Skeletal muscle satellite cell (primary cell): ENCODE data around the gene MRPS17. TPM values are rescaled to one million over a fixed set of nuclear protein-coding genes. Genes with fewer than 3 reads are reported as not detected.
A peak's percentile ranks its signal among the peaks of the same experiment; 100 is the strongest.
"Not testable (repeated sequence)": the region's sequence is repeated elsewhere in the genome, so short reads cannot be mapped to it uniquely, and the experiment has no call there.

Experiments used
- H3K27me3 ChIP-seq: 2 replicates; pipeline ENCODE4 v1.7.0; 2013; ENCODE audit warnings: low read length; ENCODE audit not compliant: control insufficient read depth, insufficient read depth
- H3K36me3 ChIP-seq: 2 replicates; pipeline ENCODE4 v1.7.0; 2013; ENCODE audit warnings: mild to moderate bottlenecking, control low read depth, low read length; ENCODE audit not compliant: insufficient read depth
- H3K4me1 ChIP-seq: 2 replicates; pipeline ENCODE4 v1.7.0; 2013; ENCODE audit warnings: low read length; ENCODE audit not compliant: control insufficient read depth, insufficient read depth
- H3K4me2 ChIP-seq: 2 replicates; pipeline ENCODE4 v1.7.0; 2013; ENCODE audit warnings: mild to moderate bottlenecking, low read length
- H3K4me3 ChIP-seq: 2 replicates; pipeline ENCODE4 v1.7.0; 2013; ENCODE audit warnings: low read length
- H3K9ac ChIP-seq: 2 replicates; pipeline ENCODE4 v1.7.0; 2013; ENCODE audit warnings: mild to moderate bottlenecking, low read depth, low read length, moderate library complexity
- H3K9me3 ChIP-seq: replicated peaks from 2 replicates; pipeline ENCODE4 v1.7.0; 2013; ENCODE audit warnings: mild to moderate bottlenecking, control low read depth, low read length
- total RNA-seq: library from RNA; depleted of rRNA; stranded (reverse); fragments of >200 nt; gene quantifications from 2 replicates; pipeline ENCODE4 v1.2.3, GENCODE V29; 2012; rRNA removed

The MRPS17 gene
- total RNA-seq = 14.7 and 16.4 TPM in 2 replicates

DNA sequence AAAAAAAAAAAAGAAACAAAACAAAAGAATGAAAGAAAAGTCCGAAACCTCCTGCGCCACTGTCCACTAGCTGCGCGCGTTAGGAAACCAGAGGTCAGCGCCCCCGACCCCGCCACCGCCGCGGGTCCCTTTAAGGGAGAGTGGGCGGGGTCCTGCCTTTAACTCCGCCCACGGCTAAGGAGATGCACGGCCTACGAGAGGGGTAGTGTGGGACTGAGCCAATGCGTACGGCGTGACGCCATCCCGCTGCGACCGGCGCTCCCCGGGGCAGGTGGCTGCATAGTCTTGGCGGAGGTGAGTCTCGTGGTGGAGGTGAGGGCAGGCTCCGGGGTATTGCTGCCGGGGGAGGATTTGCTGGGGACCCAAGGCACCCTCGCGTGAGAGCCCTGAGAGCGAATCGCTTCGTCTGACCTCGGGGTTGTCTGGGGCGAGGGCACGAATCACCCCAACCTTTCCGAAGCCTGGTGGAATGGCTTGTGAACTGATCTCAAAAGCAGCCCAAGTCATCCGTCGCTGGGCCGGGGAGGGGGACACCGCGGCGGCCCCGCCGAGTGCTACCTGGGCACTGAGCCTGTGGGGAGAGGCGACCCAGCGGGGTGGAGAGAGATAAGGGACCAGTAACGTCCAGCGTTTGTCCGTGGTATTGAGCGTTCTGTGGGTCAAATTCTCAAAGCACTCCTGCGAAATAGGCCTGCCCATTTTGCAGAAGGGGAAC is at the start of gene MRPS17:
TSS of gene MRPS17 (plus strand) at position 241 of the 715 bp plus-strand sequence. CDS start 1,319 bp downstream, outside the sequence.
- Histone ChIP-seq H3K4me1 (no peaks in the 10 kb centered on the region), H3K4me3 (peak within 1 kb of the TSS; percentile 81), H3K27me3 (no peaks in the 10 kb centered on the region)

DNA sequence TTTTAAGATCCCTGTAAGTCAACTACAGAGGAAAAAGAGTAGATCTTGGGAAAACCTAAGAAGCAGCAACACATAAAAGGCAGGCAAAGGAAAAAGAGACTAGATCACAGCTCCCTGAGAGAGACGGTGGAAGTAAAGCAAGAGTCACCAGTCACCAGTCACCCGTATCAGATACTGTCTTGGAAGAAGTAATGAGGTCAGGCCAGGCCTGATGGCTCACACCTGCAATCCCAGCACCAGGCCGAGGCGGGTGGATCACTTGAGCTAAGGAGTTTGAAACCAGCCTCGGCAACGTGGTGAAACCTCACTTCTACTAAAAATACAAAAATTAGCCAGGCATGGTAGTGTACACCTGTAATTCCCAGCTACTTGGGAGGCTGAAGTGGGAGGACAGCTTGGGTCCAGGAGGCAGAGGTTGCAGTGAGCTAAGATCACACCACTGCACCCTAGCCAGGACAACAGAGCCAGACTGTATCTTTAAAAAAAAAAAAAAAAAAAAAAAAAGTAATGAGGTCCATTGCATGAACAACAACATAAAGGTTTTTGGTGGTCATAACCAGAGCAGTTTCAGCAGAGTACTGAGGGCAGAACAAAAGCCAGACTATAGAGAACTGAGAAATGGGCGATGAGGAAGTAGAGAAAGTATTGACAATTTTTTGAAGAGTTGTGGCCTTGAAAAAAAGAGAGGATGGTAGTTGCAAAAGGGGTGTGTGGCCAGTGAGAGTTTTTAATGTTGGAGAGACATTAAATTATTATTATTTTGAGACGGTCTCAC is 47.5 kb upstream of the MRPS17 start:
- no peaks in the 10 kb centered on the region for H3K4me1 ChIP-seq
- H3K36me3 ChIP-seq = no peaks in the 10 kb centered on the region
- H3K27me3 ChIP-seq = no peaks in the 10 kb centered on the region
- H3K4me2 ChIP-seq = no peak overlapping the region
- H3K9ac ChIP-seq = no peak overlapping the region
- no peaks in the 10 kb centered on the region for H3K9me3 ChIP-seq
- no peak overlapping the region for H3K4me3 ChIP-seq

More for the DNA sequence above, at the start of gene MRPS17:
- Histone ChIP-seq H3K36me3 (peaks cover 15% of the 10 kb centered on the region), H3K9ac (peak within 1 kb of the TSS; percentile 88), H3K4me2 (peak within 1 kb of the TSS; percentile 92), H3K9me3 (no peaks in the 10 kb centered on the region)

DNA sequence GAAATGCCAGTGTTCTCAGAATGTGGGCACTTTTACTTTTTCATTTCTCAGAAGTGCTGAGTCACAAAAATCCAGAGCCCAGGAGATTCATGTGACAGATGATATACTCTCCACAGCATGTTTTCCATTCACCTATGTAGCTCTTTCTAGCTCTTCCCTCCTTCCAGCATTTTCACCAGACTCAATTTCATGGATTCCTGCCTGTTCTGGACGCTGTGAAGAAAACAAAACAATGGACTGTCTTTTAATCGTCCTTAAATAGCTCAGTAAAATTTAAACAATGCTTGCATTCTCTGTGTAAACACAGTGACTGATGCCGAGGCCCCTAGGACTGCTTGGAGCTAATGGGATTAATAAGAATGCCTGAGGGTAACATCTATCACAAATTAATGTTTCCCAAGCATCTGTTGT is 38.9 kb upstream of the MRPS17 start:
- H3K36me3 ChIP-seq = no peaks in the 10 kb centered on the region
- no peaks in the 10 kb centered on the region for H3K9me3 ChIP-seq
- H3K4me1 ChIP-seq = no peaks in the 10 kb centered on the region
- no peak overlapping the region for H3K4me3 ChIP-seq
- no peak overlapping the region for H3K9ac ChIP-seq
- H3K4me2 ChIP-seq = no peak overlapping the region
- no peaks in the 10 kb centered on the region for H3K27me3 ChIP-seq

DNA sequence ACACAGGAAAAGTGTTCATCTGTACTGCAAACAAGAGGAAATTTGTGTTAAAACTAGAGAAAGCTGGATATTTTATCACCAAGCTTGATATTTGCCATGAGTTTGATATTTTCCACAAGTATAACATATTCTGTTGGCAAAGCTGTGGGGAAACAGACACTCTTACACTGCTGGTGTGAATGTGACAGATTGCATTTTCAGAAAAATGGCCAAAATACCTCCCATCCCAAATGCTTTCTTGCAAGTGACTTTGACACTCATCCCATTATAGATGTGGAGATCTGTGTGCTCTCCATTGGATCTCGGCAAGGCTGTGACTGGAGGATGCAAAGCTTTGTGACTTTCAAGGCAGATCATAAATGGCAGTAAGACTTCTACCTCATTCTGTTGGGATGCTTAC is 33.9 kb upstream of the MRPS17 start:
- Histone ChIP-seq H3K4me2 (no peak overlapping the region), H3K4me1 (no peaks in the 10 kb centered on the region), H3K36me3 (no peaks in the 10 kb centered on the region), H3K9ac (no peak overlapping the region), H3K27me3 (no peaks in the 10 kb centered on the region), H3K4me3 (no peak overlapping the region), H3K9me3 (no peaks in the 10 kb centered on the region)

DNA sequence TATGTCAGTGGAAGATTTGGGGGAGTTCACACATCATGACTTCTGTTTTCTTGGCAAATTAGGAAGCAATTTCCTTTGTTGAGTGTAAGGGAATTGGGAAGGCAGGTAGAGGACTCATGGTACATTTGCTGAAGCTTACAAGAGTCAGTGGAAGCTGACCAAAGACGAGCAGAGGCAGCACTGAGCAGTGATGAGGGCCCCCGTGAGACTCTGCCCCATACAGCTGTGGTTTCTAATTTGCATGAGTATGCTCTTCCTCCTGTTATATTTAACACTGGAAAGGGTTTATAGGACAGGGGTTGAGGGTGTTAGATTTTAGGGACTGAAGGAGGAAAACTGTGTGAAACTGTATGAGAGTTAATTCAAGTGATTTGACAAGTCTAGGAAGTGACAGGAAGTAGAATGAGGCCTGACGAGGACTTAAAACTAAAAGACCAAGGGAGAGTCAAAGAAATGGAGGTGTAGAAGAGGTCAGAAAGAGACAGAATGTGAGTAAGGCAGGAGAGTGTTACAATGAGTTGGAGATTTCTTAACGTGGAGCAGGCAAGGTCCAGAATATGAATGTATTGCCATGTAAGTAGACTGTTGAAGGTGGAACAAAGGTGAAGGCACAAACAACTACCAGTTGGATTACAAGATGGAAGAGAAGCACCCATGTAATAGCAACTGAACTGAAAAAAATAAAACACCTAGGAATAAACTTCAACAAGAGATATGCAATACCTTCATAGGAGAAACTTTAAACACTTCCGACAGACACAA is 23.5 kb upstream of the MRPS17 start:
- Histone ChIP-seq H3K4me2 (no peak overlapping the region), H3K9me3 (no peaks in the 10 kb centered on the region), H3K4me3 (no peak overlapping the region), H3K9ac (no peak overlapping the region), H3K4me1 (no peaks in the 10 kb centered on the region), H3K27me3 (no peaks in the 10 kb centered on the region), H3K36me3 (no peaks in the 10 kb centered on the region)

DNA sequence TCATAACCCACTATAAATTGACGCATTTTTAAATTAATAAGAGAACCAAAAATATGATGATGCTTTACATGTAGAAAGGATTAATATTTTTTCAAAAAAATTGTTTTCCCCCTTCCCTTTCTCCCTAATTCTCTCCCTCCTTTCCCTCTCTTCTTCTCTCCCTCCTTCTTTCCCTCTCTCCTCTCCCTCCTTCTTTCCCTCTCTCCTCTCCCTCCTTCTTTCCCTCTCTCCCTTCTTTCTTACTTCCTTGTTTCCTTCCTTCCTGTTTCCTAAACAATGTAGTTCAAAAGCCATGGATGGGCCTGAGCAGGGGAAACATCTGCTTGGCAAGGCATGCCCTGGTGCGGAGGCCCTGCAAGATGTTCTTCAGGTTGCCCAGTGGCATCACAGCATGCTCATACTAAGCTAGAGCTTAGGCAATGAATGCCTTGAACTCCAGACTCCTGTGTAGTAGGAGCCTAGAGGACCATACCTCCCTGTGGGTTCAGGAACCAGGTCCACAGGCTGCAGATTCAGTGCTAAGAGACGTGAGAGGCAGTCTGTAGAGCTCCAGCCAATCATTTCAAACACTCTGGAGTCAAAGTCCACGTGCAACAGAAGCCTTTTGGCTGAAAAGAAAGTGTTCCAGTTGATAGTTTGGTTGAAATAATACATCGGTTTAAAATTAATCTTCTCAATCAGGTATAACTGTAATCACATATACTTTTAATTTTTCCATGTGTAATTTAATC is 20.1 kb upstream of the MRPS17 start:
- Histone ChIP-seq H3K36me3 (no peaks in the 10 kb centered on the region), H3K27me3 (no peaks in the 10 kb centered on the region), H3K4me3 (no peak overlapping the region), H3K4me2 (no peak overlapping the region), H3K4me1 (no peaks in the 10 kb centered on the region), H3K9ac (no peak overlapping the region), H3K9me3 (peaks cover 3% of the 10 kb centered on the region)

DNA sequence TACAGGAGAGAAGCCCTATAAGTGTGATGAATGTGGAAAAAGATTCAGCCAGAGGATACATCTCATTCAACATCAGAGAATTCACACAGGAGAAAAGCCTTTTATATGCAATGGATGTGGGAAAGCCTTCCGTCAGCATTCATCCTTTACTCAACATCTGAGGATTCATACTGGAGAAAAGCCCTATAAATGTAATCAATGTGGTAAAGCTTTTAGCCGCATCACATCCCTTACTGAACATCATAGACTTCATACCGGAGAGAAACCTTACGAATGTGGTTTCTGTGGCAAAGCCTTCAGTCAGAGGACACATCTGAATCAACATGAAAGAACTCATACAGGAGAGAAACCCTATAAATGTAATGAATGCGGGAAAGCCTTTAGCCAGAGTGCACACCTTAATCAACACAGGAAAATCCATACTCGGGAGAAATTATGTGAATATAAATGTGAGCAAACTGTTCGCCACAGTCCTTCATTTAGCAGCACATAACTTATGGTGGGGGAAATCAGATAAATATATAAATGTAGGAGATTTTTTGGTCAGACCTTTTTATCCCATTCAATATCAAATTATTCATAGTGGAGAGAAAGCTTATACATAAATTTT is 12.1 kb upstream of the MRPS17 start:
- Histone ChIP-seq H3K27me3 (no peaks in the 10 kb centered on the region), H3K4me1 (no peaks in the 10 kb centered on the region), H3K36me3 (no peaks in the 10 kb centered on the region), H3K9ac (no peak overlapping the region), H3K4me2 (no peak overlapping the region), H3K4me3 (no peak overlapping the region), H3K9me3 (peaks cover 15% of the 10 kb centered on the region)

DNA sequence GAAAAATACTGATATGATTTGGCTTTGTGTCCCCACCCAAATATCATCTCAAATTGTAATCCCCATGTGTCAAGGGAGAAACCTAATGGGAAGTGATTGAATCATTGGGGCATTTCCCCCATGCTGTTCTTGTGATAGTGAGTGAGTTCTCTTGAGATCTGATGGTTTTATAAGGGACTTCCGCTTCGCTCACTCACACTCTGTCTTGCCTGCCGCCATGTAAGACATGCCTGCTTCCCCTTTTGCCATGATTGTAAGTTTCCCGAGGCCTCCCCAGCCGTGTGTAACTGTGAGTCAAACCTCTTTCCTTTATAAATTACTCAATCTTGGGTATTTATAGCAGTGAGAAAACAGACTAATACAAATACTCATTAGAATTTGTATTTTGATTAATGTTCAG is 5.1 kb upstream of the MRPS17 start:
- Histone ChIP-seq H3K4me3 (no peak overlapping the region), H3K36me3 (no peaks in the 10 kb centered on the region), H3K4me1 (no peaks in the 10 kb centered on the region), H3K27me3 (no peaks in the 10 kb centered on the region), H3K9ac (no peak overlapping the region), H3K4me2 (no peak overlapping the region), H3K9me3 (no peaks in the 10 kb centered on the region)

DNA sequence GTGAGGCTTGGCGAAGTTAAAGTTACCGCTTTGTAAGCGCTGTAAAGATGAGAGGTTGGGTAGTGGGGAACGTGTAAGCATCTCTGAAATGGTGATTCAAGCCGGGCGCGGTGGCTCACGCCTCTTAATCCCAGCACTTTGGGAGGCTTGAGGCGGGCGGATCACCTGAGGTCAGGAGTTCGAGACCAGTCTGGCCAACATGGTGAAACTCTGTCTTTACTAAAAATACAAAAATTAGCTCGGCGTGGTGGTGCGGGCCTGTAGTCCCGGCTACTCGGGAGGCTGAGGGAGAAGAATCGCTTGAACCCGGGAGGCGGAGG is 635 bp downstream of the MRPS17 start:
- peak overlapping the region; percentile 92 for H3K4me2 ChIP-seq
- H3K27me3 ChIP-seq, H3K4me1 ChIP-seq, H3K9me3 ChIP-seq: not testable (repeated sequence)
- peak overlapping the region; percentile 88 for H3K9ac ChIP-seq
- peak overlapping the region; percentile 81 for H3K4me3 ChIP-seq
- H3K36me3 ChIP-seq = peaks cover 15% of the 10 kb centered on the region

DNA sequence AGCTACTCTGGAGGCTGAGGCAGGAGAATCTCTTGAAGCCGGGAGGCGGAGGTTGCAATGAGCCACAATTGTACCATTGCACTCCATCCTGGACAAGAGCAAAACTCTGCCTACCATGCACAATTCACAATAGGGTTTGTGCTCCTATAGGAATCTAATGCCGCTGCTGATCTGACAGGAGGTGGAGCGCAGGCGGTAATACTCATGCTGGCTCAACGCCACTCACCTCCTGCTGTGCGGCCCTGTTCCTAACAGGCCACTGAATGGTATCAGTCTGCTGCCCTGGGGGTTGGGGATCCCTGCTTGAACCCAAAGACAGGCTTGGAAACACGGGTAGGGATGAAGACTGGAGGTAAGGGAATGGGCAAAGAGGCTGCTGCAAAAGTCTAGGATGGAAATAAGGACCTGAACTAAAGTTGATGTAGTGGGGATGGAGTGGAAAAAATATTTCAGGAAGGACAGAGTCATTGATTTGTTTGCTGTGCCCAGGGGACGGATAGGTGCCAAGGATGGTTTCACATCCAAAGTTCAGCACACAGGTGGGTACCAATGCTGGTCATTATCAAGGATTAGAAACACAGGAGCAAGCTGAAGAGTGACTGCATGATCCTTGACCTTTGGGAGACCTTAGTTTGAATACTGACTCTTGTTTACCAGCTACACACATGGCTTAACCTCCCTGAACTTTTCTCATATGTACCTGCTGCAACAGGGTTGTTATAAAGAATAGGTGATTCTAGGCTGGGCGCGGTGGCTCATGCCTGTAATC is 2.2 kb downstream of the MRPS17 start:
- Histone ChIP-seq H3K27me3 (no peaks in the 10 kb centered on the region), H3K4me1 (no peaks in the 10 kb centered on the region), H3K4me3 (no peak overlapping the region), H3K36me3 (peaks cover 15% of the 10 kb centered on the region), H3K4me2 (no peak overlapping the region), H3K9ac (no peak overlapping the region), H3K9me3 (no peaks in the 10 kb centered on the region)
